ENCODE measurements around the gene CHERP.

- TF ChIP-seq CTCF (IDR thresholded peaks at IDR 0.05; ENCODE audit: poor library complexity) (no peak), EZH2phosphoT487 (IDR thresholded peaks at IDR 0.05; ENCODE audit: low read depth, severe bottlenecking, unreplicated experiment) (no peak)
These were observed 42.2 kb upstream of the CHERP start for GRCh38 chr19:16584248-16585093.

Measured in hepatocyte (in vitro differentiated cells).